ENCODE results near the gene DENND1A.

DNA sequence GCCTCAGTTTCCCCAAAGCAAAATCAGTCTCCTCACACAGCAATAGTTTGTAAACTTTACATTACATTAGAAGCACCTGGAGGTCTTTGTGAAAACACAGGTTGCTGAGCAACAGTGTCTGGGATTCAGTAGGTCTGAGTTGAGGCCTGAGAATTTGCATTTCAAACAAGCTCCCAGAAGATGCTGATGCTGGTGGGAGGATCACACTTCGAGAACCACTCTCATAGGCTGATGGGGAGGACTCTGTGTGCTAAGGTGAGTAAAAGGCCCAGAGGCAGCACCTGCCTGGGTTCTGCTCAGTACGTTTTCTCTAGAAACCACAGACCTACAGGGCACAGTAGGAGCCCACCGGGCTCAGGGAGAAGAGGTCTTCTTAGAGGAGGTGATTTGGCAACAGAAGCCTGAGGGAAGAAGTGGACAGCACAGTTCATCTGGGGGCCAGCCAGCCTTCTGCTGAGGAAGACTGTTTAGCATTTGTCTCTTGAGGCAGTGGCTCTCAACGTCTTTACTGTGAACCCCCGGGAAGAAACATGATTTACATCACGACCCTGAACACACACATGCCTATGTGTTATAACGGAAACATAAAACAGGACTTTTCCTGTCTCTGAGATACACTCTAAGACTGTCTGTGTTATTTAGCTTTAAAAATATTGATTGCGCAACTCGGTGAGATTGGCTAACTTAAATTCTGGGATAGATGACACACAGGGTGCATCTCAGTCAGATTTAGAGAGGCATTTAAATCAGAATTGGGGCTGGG is 24.8 kb upstream of the DENND1A start:
- TF ChIP-seq, protein P1, sequence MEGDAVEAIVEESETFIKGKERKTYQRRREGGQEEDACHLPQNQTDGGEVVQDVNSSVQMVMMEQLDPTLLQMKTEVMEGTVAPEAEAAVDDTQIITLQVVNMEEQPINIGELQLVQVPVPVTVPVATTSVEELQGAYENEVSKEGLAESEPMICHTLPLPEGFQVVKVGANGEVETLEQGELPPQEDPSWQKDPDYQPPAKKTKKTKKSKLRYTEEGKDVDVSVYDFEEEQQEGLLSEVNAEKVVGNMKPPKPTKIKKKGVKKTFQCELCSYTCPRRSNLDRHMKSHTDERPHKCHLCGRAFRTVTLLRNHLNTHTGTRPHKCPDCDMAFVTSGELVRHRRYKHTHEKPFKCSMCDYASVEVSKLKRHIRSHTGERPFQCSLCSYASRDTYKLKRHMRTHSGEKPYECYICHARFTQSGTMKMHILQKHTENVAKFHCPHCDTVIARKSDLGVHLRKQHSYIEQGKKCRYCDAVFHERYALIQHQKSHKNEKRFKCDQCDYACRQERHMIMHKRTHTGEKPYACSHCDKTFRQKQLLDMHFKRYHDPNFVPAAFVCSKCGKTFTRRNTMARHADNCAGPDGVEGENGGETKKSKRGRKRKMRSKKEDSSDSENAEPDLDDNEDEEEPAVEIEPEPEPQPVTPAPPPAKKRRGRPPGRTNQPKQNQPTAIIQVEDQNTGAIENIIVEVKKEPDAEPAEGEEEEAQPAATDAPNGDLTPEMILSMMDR (IDR thresholded peaks at IDR 0.05) = no peak
- no peak for TF ChIP-seq EZH2 (IDR thresholded peaks at IDR 0.05)
